Measurements from ENCODE around the gene SLC22A16. TPM values are rescaled to one million over a fixed set of nuclear protein-coding genes. Genes with fewer than 3 reads are reported as not detected.

SLC22A16 gene
- total and polyA plus RNA-seq, 2 experiments from 2014 or later, result not detected

DNA sequence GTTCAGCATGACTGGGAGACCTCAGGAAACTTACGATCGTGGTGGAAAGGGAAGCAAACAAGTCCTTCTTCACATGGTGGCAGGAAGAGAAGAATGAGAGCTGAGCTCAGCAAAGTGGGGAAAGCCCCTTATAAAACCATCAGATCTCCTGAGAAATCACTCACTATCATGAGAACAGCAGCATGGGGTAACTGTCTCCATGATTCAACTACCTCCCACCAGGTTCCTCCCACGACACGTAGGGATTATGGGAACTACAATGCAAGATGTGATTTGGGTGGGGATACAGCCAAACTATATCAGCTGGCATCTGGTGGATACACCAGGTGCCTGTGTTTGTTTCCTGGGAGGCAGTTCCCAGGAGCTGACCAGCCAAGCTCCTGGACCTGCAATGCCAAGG is 65.9 kb downstream of the SLC22A16 start:
- H3K9me3 ChIP-seq (ENCODE audit: low read depth), result no peaks in the 10 kb centered on the region
- no peaks in the 10 kb centered on the region for H4K20me1 ChIP-seq (ENCODE audit: insufficient read depth, poor library complexity, severe bottlenecking)
- no peak for DNase-seq (ENCODE audit: low spot score)
- no peaks in the 10 kb centered on the region for H3K9me2 ChIP-seq (replicated peaks; ENCODE audit: insufficient read depth)
- WGBS (ENCODE audit: low lambda C conversion rate, missing lambda C conversion rate), result 75% methylated on average over 4 of the region's 4 CpGs
- H3K4me2 ChIP-seq, result no peak overlapping the region
- H3K4me3 ChIP-seq, result no peak overlapping the region
- H3K36me3 ChIP-seq (replicated peaks; ENCODE audit: insufficient read depth, low read depth), result no peaks in the 10 kb centered on the region
- no peaks in the 10 kb centered on the region for H3K79me2 ChIP-seq
- no peaks in the 10 kb centered on the region for H3K27me3 ChIP-seq
- H3K27ac ChIP-seq, result no peak overlapping the region
- H2AFZ ChIP-seq, result no peak overlapping the region
- no peak for TF ChIP-seq EZH2 (IDR thresholded peaks at IDR 0.05; ENCODE audit: borderline replicate concordance)
- TF ChIP-seq CTCF (IDR thresholded peaks at IDR 0.05; ENCODE audit: poor library complexity), result no peak
- no peak for TF ChIP-seq EZH2phosphoT487 (IDR thresholded peaks at IDR 0.05; ENCODE audit: low read depth, severe bottlenecking, unreplicated experiment)
- no peaks in the 10 kb centered on the region for H3K4me1 ChIP-seq (ENCODE audit: insufficient read depth)

- DNase-seq (ENCODE audit: low spot score), result no peak
- H2AFZ ChIP-seq, result no peak overlapping the region
- no peaks in the 10 kb centered on the region for H3K36me3 ChIP-seq (replicated peaks; ENCODE audit: insufficient read depth, low read depth)
- no peaks in the 10 kb centered on the region for H3K9me3 ChIP-seq (ENCODE audit: low read depth)
- no peak overlapping the region for H3K27ac ChIP-seq
- H3K27me3 ChIP-seq, result no peaks in the 10 kb centered on the region
- TF ChIP-seq EZH2phosphoT487 (IDR thresholded peaks at IDR 0.05; ENCODE audit: low read depth, severe bottlenecking, unreplicated experiment) (no peak), EZH2 (IDR thresholded peaks at IDR 0.05; ENCODE audit: borderline replicate concordance) (no peak)
- no peaks in the 10 kb centered on the region for H3K4me1 ChIP-seq (ENCODE audit: insufficient read depth)
- no peaks in the 10 kb centered on the region for H3K9me2 ChIP-seq (replicated peaks; ENCODE audit: insufficient read depth)
- H3K4me2 ChIP-seq, result no peak overlapping the region
- no peak overlapping the region for H3K4me3 ChIP-seq
- no peaks in the 10 kb centered on the region for H3K79me2 ChIP-seq
- no peaks in the 10 kb centered on the region for H4K20me1 ChIP-seq (ENCODE audit: insufficient read depth, poor library complexity, severe bottlenecking)
These were observed 66.6 kb downstream of the SLC22A16 start for GRCh38 chr6:110409794-110410193.

DNA sequence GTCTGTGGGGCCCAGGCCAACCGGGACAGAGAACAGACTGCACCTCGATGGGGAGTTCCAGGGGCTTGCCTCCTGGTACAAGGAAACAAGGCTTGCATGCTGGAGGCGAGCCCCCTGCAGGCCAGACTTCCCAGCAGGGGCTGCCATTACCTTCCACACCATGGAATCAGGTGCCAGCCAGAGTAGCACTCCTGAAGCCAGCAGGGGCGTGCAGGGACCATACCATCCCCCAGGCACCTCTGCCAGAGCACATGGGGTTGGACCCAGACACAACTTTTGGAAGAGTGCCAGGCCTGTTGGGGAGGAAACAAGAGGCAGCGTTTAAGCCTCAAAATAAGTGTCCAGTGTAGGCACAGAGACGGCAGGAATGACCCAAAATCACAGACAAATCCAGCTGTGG is 67.5 kb downstream of the SLC22A16 start:
- H3K4me1 ChIP-seq (ENCODE audit: insufficient read depth), result no peaks in the 10 kb centered on the region
- no peak overlapping the region for H3K4me3 ChIP-seq
- H3K79me2 ChIP-seq, result no peaks in the 10 kb centered on the region
- whole genome bisulfite sequencing (ENCODE audit: low lambda C conversion rate, missing lambda C conversion rate), result 88% methylated on average over 6 of the region's 6 CpGs
- no peaks in the 10 kb centered on the region for H4K20me1 ChIP-seq (ENCODE audit: insufficient read depth, poor library complexity, severe bottlenecking)
- H3K9me3 ChIP-seq (ENCODE audit: low read depth), result no peaks in the 10 kb centered on the region
- no peak for DNase-seq (ENCODE audit: low spot score)
- no peak overlapping the region for H2AFZ ChIP-seq
- no peaks in the 10 kb centered on the region for H3K9me2 ChIP-seq (replicated peaks; ENCODE audit: insufficient read depth)
- H3K36me3 ChIP-seq (replicated peaks; ENCODE audit: insufficient read depth, low read depth), result no peaks in the 10 kb centered on the region
- TF ChIP-seq EZH2phosphoT487 (IDR thresholded peaks at IDR 0.05; ENCODE audit: low read depth, severe bottlenecking, unreplicated experiment) (no peak), EZH2 (IDR thresholded peaks at IDR 0.05; ENCODE audit: borderline replicate concordance) (no peak), CTCF (IDR thresholded peaks at IDR 0.05; ENCODE audit: poor library complexity) (no peak)
- H3K4me2 ChIP-seq, result no peak overlapping the region
- no peaks in the 10 kb centered on the region for H3K27me3 ChIP-seq
- no peak overlapping the region for H3K27ac ChIP-seq

GRCh38 chr6:110404607-110405006 is 71.8 kb downstream of the SLC22A16 start:
- Histone ChIP-seq H3K4me3 (no peak overlapping the region), H4K20me1 (ENCODE audit: insufficient read depth, poor library complexity, severe bottlenecking) (no peaks in the 10 kb centered on the region), H3K9me2 (replicated peaks; ENCODE audit: insufficient read depth) (no peaks in the 10 kb centered on the region), H3K79me2 (no peaks in the 10 kb centered on the region), H3K27ac (peak overlapping the region; percentile 72), H3K4me2 (peak overlapping the region; percentile 41), H3K27me3 (no peaks in the 10 kb centered on the region), H2AFZ (no peak overlapping the region), H3K4me1 (ENCODE audit: insufficient read depth) (no peaks in the 10 kb centered on the region), H3K36me3 (replicated peaks; ENCODE audit: insufficient read depth, low read depth) (no peaks in the 10 kb centered on the region), H3K9me3 (ENCODE audit: low read depth) (no peaks in the 10 kb centered on the region)
- 41% methylated on average over 8 of the region's 8 CpGs for WGBS (ENCODE audit: low lambda C conversion rate, missing lambda C conversion rate)
- DNase-seq (ENCODE audit: low spot score), result peak; percentile 66
- TF ChIP-seq EZH2phosphoT487 (IDR thresholded peaks at IDR 0.05; ENCODE audit: low read depth, severe bottlenecking, unreplicated experiment) (no peak), CTCF (IDR thresholded peaks at IDR 0.05; ENCODE audit: poor library complexity) (no peak), EZH2 (IDR thresholded peaks at IDR 0.05; ENCODE audit: borderline replicate concordance) (no peak)
